ENCODE data around the gene RNF17.

- TF ChIP-seq RAD21 (IDR thresholded peaks at IDR 0.05; ENCODE audit: low read depth) (no peak), EP300 (IDR thresholded peaks at IDR 0.05; ENCODE audit: borderline replicate concordance) (no peak; the same call in 1 of the 2 replicates), TEAD4 (IDR thresholded peaks at IDR 0.05) (no peak), YY1 (IDR thresholded peaks at IDR 0.05; ENCODE audit: low read depth) (no peak; the same call in 1 of the 2 replicates)
Observed at GRCh38 chr13:24922387-24922744, 158.4 kb downstream of the RNF17 start.

All from Ishikawa (cell line).